Cardiac muscle cell (in vitro differentiated cells and primary cell): Measurements from ENCODE around the gene GTF2E1. TPM values are rescaled to one million over a fixed set of nuclear protein-coding genes. Genes with fewer than 3 reads are reported as not detected.

Experiments used
- DNase-seq, 2 donors: peaks; one replicate each; pipeline versions ENCODE4 v3.0.0 to v3.0.0-alpha.2; 2010 to 2017; ENCODE audit warnings: low read depth in 1 of 2, low spot score in 1 of 2
- H3K27ac ChIP-seq: fragments of 200-600 bp; sonication (generic); 2 replicates; pipeline ENCODE4 v1.5.1; 2016
- H3K27me3 ChIP-seq: fragments of 200-600 bp; sonication (generic); 2 replicates; pipeline ENCODE4 v1.6.0; 2016; ENCODE audit warnings: control low read depth
- H3K36me3 ChIP-seq: fragments of 200-600 bp; sonication (generic); 2 replicates; pipeline ENCODE4 v1.5.1; 2016; ENCODE audit warnings: control low read depth
- H3K4me1 ChIP-seq: fragments of 200-600 bp; sonication (generic); 2 replicates; pipeline ENCODE4 v1.8.1; 2017; ENCODE audit warnings: low read depth, mild to moderate bottlenecking, mixed run types
- H3K4me3 ChIP-seq: fragments of 200-600 bp; sonication (generic); 2 replicates; pipeline ENCODE4 v1.5.1; 2016; ENCODE audit warnings: mild to moderate bottlenecking
- H3K9me3 ChIP-seq: fragments of 200-600 bp; sonication (generic); 2 replicates; pipeline ENCODE4 v1.5.1; 2017; ENCODE audit warnings: low read depth, mild to moderate bottlenecking, control low read depth
- CTCF ChIP-seq: IDR thresholded peaks from 2 replicates; pipeline ENCODE4 v1.5.1; 2012; ENCODE audit warnings: low read depth, mild to moderate bottlenecking, low read length
- polyA plus RNA-seq: library from polyadenylated mRNA; unstranded; fragments of >200 nt; fragmentation: Nextera tagmentation; extraction: Ambion mirVana; gene quantifications from 2 replicates; pipeline ENCODE4 v1.2.1, GENCODE V29; 2016
- total RNA-seq: library from RNA; depleted of rRNA; stranded (reverse); fragments of >200 nt; gene quantifications from 2 replicates; pipeline ENCODE4 v1.2.3, GENCODE V29; 2016

GTF2E1 gene
- total and polyA plus RNA-seq, 2 experiments from 2014 or later, result 21.5 to 23.6 TPM

DNA sequence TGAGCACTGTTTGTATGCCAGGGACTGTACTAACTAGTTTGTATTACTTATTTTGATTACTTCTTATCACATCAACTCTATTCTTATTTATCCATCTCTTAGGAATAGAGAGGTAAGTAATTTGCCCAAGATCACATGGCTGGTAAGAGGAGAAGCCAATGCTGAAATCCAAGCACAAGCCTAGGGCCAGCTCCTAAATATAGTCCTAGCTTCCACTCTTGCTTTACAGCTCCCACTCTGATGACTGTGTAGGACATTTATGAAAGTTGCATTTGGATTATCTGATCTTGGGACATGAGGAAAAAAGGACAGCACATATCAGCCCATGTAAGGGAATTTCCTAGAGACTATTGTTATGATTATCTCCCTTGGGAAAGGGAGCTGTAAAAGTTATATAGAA lies 58.1 kb downstream of the GTF2E1 start:
- no peaks in the 10 kb centered on the region for H3K36me3 ChIP-seq
- no peaks in the 10 kb centered on the region for H3K27me3 ChIP-seq
- H3K9me3 ChIP-seq, result no peaks in the 10 kb centered on the region
- no peak for TF ChIP-seq CTCF
- H3K4me1 ChIP-seq, result no peaks in the 10 kb centered on the region
- no peak overlapping the region for H3K27ac ChIP-seq
- no peak for DNase-seq
- no peak overlapping the region for H3K4me3 ChIP-seq

DNA sequence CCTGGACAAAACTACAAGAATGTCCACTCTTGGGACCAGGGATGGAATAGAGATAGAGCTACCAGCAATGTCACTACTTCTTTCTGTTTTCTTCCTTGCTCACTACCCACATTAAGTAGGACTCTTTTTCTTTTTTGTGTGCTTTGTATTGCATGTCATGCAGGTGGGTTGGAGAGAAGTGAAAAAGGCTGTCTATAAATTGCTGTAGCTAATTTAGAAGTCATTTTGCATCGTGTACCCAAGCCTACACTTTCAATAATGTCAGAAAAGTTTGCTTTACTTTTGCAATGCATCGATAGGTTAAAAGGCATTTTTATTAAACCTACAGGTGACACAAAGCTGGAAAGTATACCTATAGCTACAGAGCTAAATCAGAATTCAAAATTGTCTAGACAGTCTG lies 58.9 kb downstream of the GTF2E1 start:
- Histone ChIP-seq H3K4me1 (no peaks in the 10 kb centered on the region), H3K27ac (no peak overlapping the region), H3K9me3 (no peaks in the 10 kb centered on the region), H3K4me3 (no peak overlapping the region), H3K36me3 (no peaks in the 10 kb centered on the region), H3K27me3 (no peaks in the 10 kb centered on the region)
- TF ChIP-seq CTCF, result no peak
- DNase-seq, result no peak

- Histone ChIP-seq H3K9me3 (no peaks in the 10 kb centered on the region), H3K27ac (no peak overlapping the region), H3K4me1 (no peaks in the 10 kb centered on the region), H3K36me3 (no peaks in the 10 kb centered on the region), H3K27me3 (no peaks in the 10 kb centered on the region), H3K4me3 (no peak overlapping the region)
- no peak for DNase-seq
- TF ChIP-seq CTCF, result no peak
These were observed 60.4 kb downstream of the GTF2E1 start for GRCh38 chr3:120802916-120803315.

DNA sequence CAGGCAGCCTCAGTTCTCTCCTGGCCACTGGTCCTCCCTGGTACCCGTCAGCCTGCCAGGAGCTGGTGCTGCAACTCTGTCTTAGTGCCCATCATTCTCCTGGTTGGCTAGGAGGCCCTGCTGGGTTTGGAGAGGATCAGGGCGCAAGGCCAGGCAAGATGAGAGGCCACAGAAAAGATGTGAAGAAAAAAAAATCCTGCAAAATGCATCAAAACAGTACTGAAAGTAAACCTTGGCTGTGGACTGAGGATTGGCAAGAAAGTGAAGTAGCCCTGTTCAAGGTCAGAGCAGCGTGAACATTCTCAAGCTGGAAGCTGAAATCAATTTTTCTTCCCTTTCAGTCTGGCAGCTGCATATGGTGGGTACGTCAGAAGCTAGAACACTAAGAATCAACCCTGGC lies 74.2 kb downstream of the GTF2E1 start:
- Histone ChIP-seq H3K27ac (no peak overlapping the region), H3K4me3 (no peak overlapping the region), H3K36me3 (no peaks in the 10 kb centered on the region), H3K9me3 (no peaks in the 10 kb centered on the region), H3K27me3 (no peaks in the 10 kb centered on the region), H3K4me1 (no peaks in the 10 kb centered on the region)
- TF ChIP-seq CTCF, result no peak
- DNase-seq, result no peak

DNA sequence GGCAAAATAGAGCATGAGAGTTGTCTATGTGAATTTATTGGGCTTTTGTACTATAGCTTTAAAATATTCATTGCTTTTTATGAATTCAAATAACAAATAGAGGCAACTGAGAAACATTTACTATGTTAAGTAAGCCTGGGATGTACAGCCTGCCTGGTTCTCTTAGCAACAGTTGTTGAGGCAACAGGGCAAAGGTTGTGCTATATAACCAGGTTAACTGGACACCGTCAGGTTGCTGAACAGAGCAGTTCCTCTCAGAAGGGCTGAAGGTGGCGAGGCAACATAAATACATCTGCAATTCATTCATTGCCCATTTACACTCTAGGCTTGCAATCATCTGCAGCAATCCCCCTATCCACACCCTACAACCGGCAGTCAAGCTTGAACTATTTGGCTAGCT lies 78.2 kb downstream of the GTF2E1 start:
- H3K9me3 ChIP-seq, result no peaks in the 10 kb centered on the region
- no peaks in the 10 kb centered on the region for H3K27me3 ChIP-seq
- no peak for DNase-seq
- H3K4me3 ChIP-seq, result no peak overlapping the region
- no peak overlapping the region for H3K27ac ChIP-seq
- H3K36me3 ChIP-seq, result no peaks in the 10 kb centered on the region
- no peak for TF ChIP-seq CTCF
- no peaks in the 10 kb centered on the region for H3K4me1 ChIP-seq

GRCh38 chr3:120821426-120821825 lies 78.9 kb downstream of the GTF2E1 start:
- no peaks in the 10 kb centered on the region for H3K9me3 ChIP-seq
- H3K27ac ChIP-seq, result no peak overlapping the region
- no peaks in the 10 kb centered on the region for H3K36me3 ChIP-seq
- no peaks in the 10 kb centered on the region for H3K4me1 ChIP-seq
- no peak for DNase-seq
- no peaks in the 10 kb centered on the region for H3K27me3 ChIP-seq
- no peak overlapping the region for H3K4me3 ChIP-seq
- no peak for TF ChIP-seq CTCF
